T-helper 1 cell treated with Interleukin-12 subunit alpha and Interleukin-12 subunit beta and Interleukin-4 antibody, amounts not matched to agents 30 ng/mL and 1 ng/mL, for 36 hours (primary cell): ENCODE measurements around the gene NFE2L1. TPM values are rescaled to one million over a fixed set of nuclear protein-coding genes. Genes with fewer than 3 reads are reported as not detected.

ENCODE experiments used
- intact Hi-C: fragments of 100-400 bp; cut with micrococcal nuclease; formaldehyde crosslinking; loops from one replicate; pipeline ENCODE4 v1.15.1; 2024
- total RNA-seq: library from RNA; stranded (reverse); gene quantifications from 2 replicates; pipeline ENCODE4 v1.2.3, GENCODE V29; 2022

NFE2L1 gene
- total RNA-seq, 1 donor from 2014 or later, result 64.8 TPM

GRCh38 chr17:48102798-48103715, 54.9 kb downstream of the NFE2L1 start:
- intact Hi-C loops, result loop anchor here (10.0 kb wide), 6 partner anchors 448 to 1092 kb away; partner anchors contain the start of genes ATP5MC1, CALCOCO2, HOXB7 and HOXB8

- intact Hi-C loops, result loop anchor here (10.0 kb wide), 6 partner anchors 450 to 1090 kb away; partner anchors contain the start of genes ATP5MC1, CALCOCO2, HOXB7 and HOXB8
These were observed 56.3 kb downstream of the NFE2L1 start for GRCh38 chr17:48104440-48104839.

GRCh38 chr17:48106802-48107136, 58.6 kb downstream of the NFE2L1 start:
- intact Hi-C loops, result loop anchor here (1.0 to 10.0 kb wide), 11 partner anchors 58 to 1088 kb away; partner anchors contain the start of genes ATP5MC1, CALCOCO2, HOXB7 and HOXB8

DNA sequence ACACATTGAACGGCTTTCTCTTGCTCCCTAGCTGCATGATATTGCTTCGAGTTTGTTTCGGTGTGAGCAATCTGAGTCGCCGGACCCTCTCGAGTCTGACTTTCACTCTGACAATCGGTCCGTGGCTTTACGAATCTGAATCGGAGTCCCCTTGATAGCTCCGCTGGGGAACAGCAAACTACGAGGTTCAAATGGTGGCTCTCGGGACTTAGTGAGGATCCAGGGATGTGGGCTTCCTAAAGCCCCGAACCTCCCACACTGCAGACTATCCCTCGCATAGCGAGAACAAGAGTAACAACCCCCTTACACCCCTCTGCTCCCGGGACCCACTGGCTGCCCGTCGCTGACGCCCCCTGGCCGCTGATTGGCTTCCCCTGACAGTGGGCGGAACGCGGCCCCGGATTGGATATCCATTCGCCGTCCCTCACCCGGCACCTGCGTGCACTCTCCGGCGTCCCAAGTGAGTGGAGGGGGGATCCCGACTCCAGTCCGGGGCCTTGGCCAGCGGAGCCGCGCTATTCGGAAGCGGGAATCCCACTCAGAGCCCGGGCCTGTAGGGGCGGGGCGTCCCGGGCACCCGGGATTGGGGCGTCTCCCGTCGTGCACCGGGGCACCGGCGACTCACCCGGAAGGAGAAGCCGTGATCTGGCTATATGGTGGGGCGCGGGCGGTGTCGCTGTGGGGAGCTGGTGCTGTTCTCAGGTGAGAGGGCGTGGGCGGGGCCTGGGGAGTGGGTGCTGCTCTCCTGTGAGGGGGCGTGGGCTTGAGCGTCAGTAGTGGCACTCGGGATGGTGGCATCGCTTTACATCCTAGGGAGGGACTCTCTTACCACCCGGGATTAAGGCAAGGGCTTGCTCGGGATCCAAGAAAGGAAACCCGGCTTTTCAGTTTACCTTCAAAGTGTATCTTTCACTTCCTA, 59.2 kb downstream of the NFE2L1 start, which contains the start of gene SNX11:
TSS of gene SNX11 (plus strand) at position 630 of the 919 bp plus-strand sequence. CDS start 4,278 bp downstream, outside the sequence.
- intact Hi-C loops, result loop anchor here (1.0 to 10.0 kb wide), 11 partner anchors 59 to 1087 kb away; partner anchors contain the start of genes ATP5MC1, CALCOCO2, HOXB7 and HOXB8

DNA sequence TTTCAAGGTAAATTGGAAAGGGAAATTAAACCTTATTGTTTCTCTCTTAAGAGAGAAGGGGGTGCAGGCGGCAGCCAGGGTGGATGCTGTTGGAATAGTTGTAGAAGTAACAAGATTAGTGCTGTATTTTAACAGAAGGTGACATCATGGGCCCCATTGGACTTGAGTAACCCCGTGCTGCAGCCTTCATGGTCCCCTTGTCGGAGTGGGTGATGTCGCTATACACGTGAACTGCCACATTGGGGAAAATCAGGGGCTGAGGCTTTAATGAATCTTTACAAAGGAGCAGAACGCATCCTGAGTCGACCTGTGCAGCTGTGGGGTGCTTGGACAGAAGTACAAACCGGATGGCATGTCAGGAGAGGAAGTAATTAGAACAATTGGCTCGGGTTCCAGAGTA, 62.6 kb downstream of the NFE2L1 start:
- intact Hi-C loops, result loop anchor here (1.0 kb wide), 1 partner anchor 9 kb away; the partner anchor contains the start of gene CBX1

Other genes with a start within 250 kb of the NFE2L1 start
- 36.3 and 36.7 TPM in 2 replicates for gene OSBPL7, start 226.6 kb upstream of the NFE2L1 start, total RNA-seq
- 40.5 and 45.0 TPM in 2 replicates for gene MRPL10, start 216.8 kb upstream of the NFE2L1 start, total RNA-seq
- 0.78 and 0.81 TPM in 2 replicates for gene LRRC46, start 216.7 kb upstream of the NFE2L1 start, total RNA-seq
- gene SCRN2, start 207.1 kb upstream of the NFE2L1 start, total RNA-seq, result 28.7 and 32.4 TPM in 2 replicates
- 0.12 TPM in 1 of 2 replicates, not detected in the other for gene SP6, start 197.2 kb upstream of the NFE2L1 start, total RNA-seq
- gene SP2, start 152.1 kb upstream of the NFE2L1 start, total RNA-seq, result 33.9 TPM in 2 replicates
- gene PNPO, start 106.8 kb upstream of the NFE2L1 start, total RNA-seq, result 34.1 and 37.0 TPM in 2 replicates
- not detected in 2 replicates for gene PRR15L, start 90.5 kb upstream of the NFE2L1 start, total RNA-seq
- 195 and 214 TPM in 2 replicates for gene CDK5RAP3, start 77.2 kb upstream of the NFE2L1 start, total RNA-seq
- gene COPZ2, start 10.6 kb upstream of the NFE2L1 start, total RNA-seq, result 4.7 and 8.1 TPM in 2 replicates
- 52.8 and 55.2 TPM in 2 replicates for gene CBX1, start 53.1 kb downstream of the NFE2L1 start, total RNA-seq
- 32.8 and 33.9 TPM in 2 replicates for gene SNX11, start 59.4 kb downstream of the NFE2L1 start, total RNA-seq